Stimulated activated CD4-positive, alpha-beta T cell treated with anti-CD3 and anti-CD28 coated beads, Interleukin-15, amount 100 ng/mL, for 1 hour (primary cell): ENCODE data around the gene AKAP10.
"Not testable (repeated sequence)": the region's sequence is repeated elsewhere in the genome, so short reads cannot be mapped to it uniquely, and the experiment has no call there.

Experiments
- DNase-seq, 2 donors: peaks; one replicate each; pipeline ENCODE4 v3.0.0-alpha.2; 2020; ENCODE audit warnings: low read depth in 1 of 2, low spot score in 1 of 2

Gene AKAP10

DNA sequence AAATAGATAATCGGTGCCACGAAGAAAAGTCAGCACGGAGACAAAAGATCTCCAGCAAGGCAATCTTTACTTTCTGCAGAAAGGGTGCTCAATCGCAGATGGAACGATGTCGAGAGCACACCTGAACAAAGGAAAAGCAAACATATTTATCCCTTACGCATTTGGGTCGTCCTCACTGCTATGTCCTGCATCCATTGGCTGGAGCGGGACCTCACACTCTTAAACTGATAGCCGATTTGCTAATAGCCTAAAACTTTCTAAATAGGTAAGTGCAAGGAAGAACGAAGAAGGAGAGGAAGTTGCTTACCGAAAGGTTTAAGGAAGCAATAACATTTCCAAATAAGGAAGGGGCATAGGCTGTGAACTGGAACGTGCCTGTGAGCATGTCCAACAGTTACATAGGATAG, 1.2 kb upstream of the AKAP10 start:
- no peak for DNase-seq

- peak in 1 of 2 donors; percentile 5 for DNase-seq
These were observed 678 bp upstream of the AKAP10 start for GRCh38 chr17:19978209-19978802.

DNA sequence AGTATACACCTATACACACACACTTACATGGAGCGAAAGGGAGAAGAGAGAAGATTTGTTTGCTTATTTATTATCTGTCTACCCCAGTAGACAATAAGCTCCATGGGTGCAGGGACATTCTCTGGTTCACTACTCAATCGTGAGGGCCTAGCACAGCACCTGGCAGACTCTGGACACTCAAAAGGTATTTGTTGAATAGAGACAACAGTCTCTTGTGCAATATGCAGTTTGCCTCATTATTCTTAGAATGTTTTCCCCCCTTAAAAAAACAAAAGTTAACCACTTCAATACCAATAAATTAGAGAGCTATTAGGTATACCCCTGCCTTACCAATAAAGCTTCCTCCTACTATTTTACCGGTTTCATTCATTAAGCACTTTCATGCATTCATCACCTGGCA, 2.0 kb downstream of the AKAP10 start:
- no peak for DNase-seq

DNA sequence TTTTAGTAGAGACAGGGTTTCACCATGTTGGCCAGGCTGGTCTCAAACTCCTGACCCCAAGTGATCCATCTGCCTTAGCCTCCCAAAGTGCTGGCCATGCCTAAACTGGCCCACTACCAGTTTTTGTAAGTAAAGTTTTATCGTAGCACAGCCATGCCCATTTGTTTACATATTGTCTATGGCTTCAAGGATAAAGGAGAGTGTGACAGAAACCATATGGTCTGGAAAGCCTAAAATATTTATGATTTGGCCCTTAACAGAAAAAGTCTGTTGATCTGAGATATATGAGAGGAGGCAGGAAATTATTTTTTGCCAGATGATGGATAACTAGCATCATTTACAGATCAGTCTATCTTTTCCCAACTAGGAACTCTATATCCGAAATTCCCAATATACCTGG, 4.5 kb downstream of the AKAP10 start:
- no peak for DNase-seq

DNA sequence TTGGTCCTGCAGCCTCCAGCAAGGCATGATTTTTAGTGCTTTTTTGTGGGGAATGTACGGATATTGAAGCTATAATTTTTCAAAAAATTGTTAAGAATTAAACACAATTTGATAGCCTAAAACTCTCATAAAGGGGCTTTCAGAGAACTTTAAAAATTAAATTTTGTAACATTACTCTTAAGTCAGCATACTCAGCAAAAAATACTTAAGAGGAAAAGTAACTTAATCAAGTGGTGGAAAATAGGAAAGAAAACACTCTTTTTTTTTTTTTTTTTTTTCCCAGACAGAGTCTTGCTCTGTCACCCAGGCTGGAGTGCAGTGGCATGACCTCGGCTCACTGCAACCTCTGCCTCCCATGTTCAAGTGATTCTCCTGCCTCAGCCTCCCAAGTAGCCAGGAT, 14.7 kb downstream of the AKAP10 start:
- DNase-seq: not testable (repeated sequence)

- no peak for DNase-seq
These were observed 19.6 kb downstream of the AKAP10 start for GRCh38 chr17:19958023-19958422.

- no peak for DNase-seq
These were observed 22.5 kb downstream of the AKAP10 start for GRCh38 chr17:19955099-19955498.

GRCh38 chr17:19951411-19951810, 26.2 kb downstream of the AKAP10 start:
- not testable (repeated sequence) for DNase-seq

DNA sequence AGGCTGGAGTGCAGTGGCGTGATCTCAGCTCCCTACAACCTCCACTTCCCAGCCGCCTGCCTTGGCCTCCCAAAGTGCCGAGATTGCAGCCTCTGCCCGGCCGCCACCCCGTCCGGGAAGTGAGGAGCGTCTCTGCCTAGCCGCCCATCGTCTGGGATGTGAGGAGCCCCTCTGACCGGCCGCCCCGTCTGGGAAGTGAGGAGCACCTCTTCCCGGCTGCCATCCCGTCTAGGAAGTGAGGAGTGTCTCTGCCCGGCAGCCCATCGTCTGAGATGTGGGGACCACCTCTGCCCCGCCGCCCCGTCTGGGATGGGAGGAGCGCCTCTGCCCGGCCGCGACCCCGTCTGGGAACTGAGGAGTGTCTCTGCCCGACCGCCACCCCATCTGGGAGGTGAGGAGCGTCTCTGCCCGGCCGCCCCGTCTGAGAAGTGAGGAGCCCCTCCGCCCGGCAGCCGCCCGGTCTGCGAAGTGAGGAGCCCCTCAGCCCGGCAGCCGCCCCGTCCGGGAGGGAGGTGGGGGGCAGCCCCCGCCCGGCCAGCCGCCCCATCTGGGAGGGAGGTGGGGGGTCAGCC, 26.9 kb downstream of the AKAP10 start:
- DNase-seq: not testable (repeated sequence)

- DNase-seq: no peak
These were observed 29.3 kb downstream of the AKAP10 start for GRCh38 chr17:19948116-19948943.

DNA sequence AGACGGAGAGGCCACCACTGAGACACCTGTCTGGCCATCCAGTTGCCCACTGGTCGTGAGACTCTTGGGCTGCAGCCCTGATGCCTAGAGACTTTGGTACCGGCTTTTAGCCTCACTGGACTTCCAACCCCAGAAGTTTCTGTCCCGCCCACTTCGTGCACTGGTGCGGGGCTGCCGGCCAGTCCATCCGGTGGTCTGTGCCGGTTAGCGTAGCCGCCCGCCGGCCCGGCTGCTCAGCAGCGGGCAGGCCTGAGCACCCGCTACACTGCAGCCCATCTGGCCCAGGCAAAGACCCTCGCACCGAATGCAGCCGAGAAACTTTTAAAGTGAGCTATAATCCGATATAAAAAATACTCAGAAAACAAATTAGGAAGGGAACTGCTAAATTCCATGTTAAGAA, 30.7 kb downstream of the AKAP10 start:
- no peak for DNase-seq

GRCh38 chr17:19945009-19945626, 32.5 kb downstream of the AKAP10 start:
- DNase-seq: no peak

GRCh38 chr17:19943599-19943998, 34.0 kb downstream of the AKAP10 start:
- DNase-seq: no peak

- no peak for DNase-seq
These were observed 34.6 kb downstream of the AKAP10 start for GRCh38 chr17:19943026-19943425.

DNA sequence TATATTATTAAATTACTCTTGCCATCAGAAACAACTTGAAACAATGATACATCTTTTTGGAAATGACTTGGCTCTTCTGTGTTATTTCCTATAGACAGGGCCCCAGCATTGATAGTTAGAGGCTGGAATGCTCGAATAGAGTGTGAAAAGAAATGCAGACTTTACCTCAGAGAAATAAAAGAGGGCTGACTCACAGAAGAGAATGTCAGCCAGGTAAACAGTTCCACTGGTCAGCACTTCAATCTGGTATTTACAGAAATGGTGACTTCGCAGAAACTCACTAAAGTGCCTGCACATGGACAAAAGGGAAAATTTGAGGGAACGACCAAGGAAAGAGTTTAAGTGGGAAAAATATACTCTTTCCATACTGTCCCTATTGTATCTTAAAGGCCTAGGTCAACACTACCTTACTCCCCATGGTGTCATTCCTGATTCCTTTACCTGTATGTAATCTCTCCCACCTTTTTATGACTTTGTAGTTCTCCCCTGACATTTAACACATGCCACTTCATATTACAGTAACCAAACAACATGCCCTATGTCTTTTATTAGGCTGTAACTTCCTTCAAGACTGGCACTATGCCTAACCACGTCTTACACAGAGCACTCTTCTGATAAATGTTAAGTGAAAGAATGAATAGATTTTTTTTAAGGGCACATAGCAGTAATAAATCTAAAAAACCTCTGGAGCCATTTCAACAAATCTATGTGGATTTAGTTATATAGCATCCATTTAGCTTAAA, 36.7 kb downstream of the AKAP10 start:
- no peak for DNase-seq

- DNase-seq: no peak
These were observed 37.5 kb downstream of the AKAP10 start for GRCh38 chr17:19939993-19940721.

- DNase-seq: no peak
These were observed 38.9 kb downstream of the AKAP10 start for GRCh38 chr17:19938736-19939135.

GRCh38 chr17:19937522-19937921, 40.1 kb downstream of the AKAP10 start:
- DNase-seq: no peak

- no peak for DNase-seq
These were observed 42.5 kb downstream of the AKAP10 start for GRCh38 chr17:19935169-19935568.

GRCh38 chr17:19933628-19934027, 44.0 kb downstream of the AKAP10 start:
- DNase-seq: no peak

GRCh38 chr17:19933221-19933620, 44.4 kb downstream of the AKAP10 start:
- no peak for DNase-seq
